Left renal cortex interstitium (tissue), 4 donors: ENCODE results near the gene PPM1H. TPM values are rescaled to one million over a fixed set of nuclear protein-coding genes. Genes with fewer than 3 reads are reported as not detected.
"Not testable (repeated sequence)": the region's sequence is repeated elsewhere in the genome, so short reads cannot be mapped to it uniquely, and the experiment has no call there.

ENCODE experiments used
- DNase-seq, 4 donors: peaks; one replicate each; pipeline ENCODE4 v3.0.0-alpha.2; 2013; ENCODE audit warnings: low read depth in 4 of 4, low spot score in 2 of 4, missing footprints in 1 of 4
- polyA plus RNA-seq, 4 donors: library from polyadenylated mRNA; unstranded; fragments of 120-200 nt; gene quantifications; one replicate each; pipeline ENCODE4 v1.2.1, GENCODE V29; 2013; ENCODE audit not compliant: insufficient read length in 4 of 4

PPM1H gene
- polyA plus RNA-seq, 4 donors: 26.2 to 27.8 (median 27.0) TPM

DNA sequence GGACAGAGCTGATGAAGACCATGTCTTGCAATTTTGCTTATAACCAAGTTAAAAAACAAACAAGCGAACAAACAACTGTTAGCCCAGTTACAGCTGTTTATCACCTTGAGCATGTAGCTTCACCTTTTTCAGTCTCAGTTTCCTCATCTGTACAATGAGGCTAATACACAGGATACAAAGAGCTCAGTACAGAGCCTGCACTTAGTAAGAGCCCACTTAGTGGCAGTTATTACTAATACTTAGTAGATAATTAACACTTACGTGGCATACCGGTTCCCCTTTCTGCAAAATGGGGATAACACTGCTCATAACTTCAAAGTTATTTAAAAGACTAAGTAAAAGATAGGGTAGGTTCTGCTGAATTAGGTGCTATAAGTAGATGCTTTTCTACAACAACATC, 240.3 kb downstream of the PPM1H start:
- no peak for DNase-seq

DNA sequence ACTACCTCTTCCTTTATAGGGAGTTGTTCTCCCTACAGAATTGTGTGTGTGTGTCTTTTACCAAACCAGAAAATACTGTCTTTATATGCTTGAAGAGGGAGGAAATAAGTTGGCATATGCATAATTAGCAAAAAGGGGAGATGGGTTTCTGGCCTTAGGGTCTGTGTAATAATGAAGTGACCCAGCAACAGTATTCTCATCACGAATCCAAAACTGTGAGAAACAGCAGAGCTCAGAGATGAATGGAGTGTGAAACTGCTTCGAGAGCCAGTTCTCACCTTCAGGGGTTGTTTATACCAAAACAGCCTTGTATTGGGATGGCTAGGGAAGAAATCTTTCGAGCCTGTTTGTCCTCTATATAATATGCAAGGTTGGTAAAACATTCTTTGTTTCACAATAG, 240.8 kb downstream of the PPM1H start:
- DNase-seq: no peak

DNA sequence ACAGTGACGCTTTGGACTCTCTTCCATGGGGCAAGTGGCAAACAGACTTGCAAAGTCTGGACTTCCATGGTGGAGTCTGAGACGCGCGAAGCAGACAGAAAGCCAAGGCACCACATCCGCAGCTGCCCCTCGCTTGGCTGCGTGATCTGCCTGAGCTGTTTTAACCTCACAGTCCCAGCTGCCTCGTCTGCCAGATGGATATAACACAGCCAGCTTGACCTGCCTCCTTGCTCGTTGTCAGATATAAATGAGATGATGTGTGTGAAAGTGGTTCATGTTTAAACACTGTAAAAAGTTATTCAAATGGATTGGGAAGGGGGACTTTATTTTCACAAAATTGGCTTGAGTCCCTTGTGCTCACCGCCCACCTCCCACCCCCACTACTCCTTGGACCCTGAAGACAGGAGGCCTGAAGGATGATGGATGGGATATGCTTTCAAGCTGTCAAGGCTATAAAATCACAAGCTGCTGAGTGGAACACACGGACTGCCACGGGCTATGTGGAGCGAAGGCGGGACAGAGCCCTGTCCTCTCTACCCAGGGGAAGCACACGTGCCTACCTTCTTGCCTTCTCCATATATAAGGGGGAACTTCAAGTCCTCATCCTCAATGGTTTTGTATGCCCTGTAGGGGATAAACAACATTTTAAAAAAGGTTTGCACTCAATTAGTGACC, 241.4 kb downstream of the PPM1H start:
- no peak for DNase-seq

DNA sequence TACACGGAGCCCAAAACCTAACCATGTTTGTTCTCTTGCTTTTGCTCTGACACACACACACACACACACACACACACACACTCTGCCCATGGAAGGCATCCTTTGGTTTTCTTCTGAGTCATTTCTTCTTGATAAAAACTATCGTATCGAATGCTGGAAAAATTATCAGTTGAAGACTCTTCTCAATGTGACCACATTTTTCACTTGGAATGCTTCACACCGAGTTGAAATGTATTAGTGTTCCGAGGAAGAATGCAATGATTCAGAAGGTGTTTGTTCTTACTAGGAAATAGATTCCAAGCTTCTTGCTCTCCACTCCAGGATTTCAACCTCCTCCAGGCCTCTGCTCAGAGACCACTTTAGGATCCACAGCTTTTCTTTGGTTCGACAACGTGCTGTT, 242.1 kb downstream of the PPM1H start:
- DNase-seq: no peak

DNA sequence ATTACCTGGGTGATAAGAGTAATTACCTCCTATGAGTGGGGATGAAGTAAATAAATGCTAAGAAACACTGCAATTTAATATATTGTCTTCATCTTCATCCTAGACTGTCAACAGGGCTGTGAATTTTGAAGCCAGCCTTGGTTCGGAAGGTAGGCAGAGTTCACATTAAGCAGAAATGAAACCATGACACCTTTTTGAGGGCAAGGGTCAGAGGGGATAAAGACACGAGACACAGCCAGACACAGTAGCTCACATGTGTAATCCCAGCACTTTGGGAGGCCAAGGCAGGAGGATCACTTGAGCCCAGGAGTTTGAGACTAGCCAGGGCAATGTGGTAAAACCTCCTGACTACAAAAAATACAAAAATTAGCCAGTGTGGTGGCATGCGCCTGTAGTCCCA, 243.6 kb downstream of the PPM1H start:
- no peak for DNase-seq

DNA sequence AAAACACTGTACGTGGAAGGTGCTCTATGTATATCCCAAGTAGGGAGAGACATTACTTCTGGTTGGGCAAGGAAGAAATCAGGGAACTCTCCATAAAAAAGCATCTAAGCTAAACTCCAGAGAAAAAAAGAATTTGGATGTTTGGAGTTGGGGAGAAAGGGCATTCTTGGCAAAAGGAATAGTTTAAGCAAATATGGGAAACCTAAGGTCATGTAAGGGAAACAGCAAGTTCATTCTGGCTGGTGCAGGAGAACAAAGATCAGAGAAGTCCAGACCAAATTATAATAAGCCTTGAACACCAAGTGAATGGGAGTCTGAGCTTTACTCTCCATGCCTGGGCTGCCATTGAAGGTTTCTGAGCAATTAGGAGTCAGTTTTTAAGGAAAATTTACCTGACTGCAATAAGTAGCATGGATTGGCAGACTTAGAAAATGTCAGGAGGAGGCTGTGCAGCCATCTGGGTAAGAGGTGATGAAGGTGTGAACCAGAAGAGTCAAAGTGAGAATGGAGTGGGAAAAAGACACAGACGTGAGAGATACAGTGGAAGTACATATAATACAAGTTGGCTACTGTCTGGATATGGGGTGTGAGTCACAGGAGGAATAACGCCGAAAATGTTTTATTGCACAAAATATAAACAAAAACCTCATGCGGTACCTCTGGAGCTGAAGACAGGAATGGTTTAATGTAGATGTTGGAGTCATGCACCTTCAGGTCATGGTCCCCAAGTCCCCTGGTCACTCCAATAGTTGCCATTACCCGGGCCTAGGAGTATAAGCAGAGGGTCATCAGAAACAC, 245.7 kb downstream of the PPM1H start:
- DNase-seq: no peak

DNA sequence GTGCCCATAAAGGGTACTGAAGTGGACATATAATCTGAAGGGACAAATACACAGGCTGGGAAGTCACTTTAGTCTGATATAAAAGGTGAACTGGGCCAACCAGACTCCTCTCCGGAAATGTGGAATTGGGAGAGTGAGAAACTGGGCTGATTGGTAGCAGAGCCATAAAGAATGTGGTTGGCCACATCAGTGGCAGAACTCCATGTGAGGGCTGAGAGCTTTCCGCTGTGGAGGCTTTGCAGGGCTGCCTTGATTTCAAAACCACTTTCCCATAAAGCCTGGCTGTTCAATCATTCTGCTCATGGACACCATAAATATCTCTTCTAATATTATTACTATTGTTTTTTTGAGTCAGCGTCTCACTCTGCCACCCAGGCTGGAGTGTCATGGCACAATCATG, 248.0 kb downstream of the PPM1H start:
- DNase-seq: no peak

DNA sequence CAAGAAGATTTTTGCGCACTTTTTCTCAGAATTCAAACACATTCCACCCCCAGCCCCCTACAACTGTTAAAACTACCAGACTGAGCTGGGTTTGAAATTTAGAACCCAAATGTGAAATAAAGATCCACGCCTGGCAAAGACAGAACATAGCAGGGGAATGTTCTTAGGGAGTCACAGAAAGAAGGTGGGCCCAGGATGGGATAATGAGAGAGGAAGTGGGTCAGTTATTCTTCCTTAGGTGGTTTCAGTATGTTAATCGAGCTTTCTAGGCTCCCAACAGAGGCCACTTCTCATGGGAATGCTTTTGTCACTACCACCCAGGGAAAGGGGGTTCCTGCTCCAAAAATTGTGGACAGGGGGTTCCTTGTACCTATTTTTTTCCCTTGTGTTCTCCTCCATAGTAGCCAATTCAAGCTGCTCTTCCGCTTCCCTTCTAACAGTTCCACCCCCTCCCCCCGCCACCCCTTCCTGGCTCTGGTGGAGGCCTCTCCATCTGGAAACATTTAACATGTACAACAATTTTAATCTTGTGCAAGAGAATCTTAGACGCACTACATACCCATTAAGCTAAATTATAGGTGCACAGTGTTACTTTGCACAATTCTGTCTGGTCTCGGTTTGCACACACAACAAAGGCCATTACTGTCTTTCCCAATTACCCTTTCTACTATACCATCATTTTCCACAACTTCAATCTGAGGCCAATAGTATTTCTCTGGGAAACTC, 250.2 kb downstream of the PPM1H start:
- DNase-seq: no peak

DNA sequence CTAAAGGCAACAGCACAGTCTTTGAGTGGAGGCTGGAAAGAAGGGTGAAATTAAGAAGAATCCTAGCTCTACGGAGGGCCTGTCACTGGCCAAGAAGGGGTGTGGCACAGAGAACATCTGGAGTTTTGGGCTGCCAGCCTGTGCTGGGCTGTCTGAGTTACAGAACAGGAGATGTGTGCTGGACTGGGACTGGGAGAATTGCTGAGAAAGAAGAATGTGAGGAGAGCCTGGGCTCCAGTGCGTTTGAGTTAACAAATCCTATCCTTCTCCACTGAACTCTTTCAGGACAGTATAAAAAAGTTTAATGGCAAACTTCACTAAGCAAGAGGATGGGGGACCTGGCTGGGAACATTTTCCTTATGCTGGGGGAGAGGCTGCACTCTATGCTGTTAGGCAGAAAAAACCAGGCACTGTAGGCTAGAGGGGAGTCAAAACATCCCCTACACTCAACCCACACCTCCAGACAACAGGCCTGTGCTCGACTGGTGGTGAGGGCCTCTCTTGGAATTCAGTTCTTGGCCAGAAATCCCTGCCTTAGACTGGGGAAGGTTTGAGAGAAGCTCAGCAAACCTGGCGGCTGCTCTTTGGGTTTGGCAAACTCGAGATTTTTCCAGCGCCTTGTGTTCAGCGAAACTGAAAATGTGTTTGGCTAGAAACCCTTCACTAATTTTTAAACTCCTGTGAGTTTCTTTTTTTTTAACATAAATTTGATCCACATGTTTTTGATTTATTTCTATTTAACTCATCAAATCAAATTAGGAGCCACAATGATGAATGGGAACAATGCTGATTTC, 251.0 kb downstream of the PPM1H start:
- DNase-seq: no peak

DNA sequence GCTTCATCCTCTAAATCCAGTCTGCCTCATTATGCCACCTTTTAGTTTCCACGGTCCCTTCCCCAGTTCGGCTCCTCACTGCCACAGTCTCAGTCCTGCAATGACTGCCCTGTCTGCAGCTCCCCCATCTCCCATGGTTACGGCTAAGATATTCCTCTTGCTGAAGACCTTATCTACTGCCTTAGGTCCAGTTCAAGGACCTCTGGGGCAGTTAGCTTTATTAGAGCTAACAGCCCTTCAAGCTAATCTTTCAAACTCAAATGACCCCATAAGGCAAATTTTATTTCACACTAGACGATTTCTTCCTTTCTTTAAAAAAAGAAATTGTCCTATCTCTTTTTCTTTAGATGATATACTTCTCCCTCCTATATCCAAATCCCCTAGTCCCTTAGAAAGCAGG, 253.6 kb downstream of the PPM1H start:
- DNase-seq: no peak

DNA sequence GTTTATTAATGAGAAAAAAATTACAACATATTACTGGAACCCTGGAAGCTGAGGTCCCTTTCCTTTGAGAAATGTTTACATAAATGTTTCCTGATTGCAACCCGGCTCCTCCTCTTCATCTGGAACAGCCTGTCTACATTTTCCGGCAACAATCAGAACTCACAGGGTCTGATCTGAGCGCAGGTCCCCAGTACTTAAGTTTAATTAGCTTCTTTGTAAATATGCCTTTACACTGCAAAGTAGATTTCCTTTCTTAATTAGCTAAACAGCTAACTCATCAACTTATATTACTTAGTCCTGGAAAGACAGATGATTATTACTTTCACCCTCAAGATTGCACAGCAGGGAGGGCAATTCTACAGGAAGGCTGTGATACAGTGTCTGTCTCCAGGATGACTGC, 255.3 kb downstream of the PPM1H start:
- DNase-seq: no peak

DNA sequence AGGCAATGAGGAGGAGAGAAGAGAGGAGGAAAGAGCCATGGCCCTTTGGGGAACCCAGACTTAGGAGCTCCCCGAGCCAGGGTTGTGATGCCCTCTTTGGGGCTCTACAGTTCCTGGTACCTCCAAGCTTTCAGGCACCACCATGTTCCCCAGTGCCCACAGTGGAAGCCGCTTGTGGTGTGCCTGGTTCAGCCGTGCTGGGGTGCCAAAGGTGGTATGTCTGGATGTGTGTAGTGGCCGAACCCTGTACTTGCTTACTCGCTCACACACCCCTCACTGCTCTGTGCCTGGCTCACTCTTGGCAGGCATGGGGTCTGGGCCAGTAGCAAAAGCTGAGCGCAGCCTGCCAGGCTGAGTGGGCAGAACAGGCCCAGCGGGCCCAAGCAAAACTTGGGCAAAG, 257.6 kb downstream of the PPM1H start:
- DNase-seq: no peak

DNA sequence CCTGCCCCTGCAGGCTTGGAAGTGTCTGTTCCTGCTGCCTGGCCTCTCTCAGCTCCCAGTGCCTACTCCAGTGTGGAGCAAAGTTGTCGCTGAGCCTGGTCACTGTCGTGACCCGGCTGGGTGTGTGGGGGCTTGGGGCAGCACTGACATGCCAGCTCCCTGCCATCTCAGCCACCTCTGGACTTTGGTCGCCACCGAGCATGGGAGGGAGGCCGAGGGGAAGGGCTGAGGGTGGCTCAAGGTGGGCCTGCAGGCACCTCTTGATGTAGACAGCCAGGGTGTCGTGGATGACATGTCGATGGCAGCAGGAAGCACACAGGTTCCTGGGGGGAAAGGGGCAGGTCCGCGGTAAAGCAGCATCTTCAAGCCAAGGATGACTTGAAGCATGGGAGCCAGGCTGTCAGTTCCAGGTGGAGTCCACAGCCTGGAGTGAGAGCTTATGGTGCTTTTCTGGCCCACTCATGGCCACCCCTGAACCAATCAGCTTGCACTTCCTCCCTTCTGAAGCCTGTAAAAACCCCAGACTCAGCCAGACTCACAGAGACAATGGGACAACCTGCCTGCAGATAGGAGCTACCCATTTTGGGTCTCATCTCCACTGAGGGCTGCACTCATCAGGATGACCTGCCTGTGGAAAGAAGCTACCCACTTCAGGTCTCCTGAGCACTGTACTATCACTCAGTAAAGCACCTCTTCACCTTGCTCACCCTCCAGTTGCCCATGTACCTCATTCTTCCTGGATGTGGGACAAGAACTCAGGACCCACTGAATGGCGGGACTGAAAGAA, 258.2 kb downstream of the PPM1H start:
- no peak for DNase-seq

DNA sequence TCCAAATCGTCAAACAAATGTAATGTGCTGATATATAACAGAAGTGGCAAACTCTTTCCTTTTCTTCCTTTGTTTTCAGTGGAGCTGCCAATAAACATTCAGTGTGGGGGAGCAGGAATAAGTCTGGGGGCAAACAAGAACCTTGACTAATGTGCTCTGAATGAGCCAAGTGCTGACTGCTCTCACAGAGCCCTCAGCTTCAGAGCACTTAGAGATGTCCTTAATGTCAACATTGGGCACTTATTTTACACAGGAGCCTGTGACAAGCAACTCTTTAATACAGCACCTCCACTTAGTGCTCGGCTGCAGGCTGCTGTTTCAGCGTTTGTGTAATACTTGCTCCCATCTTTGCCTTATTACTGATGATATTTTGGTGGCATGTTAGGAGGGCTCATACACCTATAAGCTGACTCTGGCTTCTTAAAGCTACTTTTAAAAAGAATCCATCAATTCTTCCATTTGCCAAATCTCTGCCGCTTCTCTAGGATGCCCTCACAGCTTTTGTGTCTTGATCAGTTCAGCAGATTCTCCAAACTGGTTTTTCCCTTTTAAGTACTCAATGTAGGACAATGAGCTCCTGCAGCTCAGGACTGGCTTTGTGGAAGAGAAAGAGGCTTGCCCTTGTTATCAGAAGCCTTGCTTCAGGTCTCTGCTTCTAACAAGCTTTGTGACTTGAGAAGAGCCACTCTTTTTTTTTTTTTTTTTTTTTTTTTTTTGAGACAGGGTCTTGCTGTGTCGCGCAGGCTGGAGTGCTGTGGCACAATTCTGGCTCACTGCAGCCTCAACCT, 261.7 kb downstream of the PPM1H start:
- no peak for DNase-seq

DNA sequence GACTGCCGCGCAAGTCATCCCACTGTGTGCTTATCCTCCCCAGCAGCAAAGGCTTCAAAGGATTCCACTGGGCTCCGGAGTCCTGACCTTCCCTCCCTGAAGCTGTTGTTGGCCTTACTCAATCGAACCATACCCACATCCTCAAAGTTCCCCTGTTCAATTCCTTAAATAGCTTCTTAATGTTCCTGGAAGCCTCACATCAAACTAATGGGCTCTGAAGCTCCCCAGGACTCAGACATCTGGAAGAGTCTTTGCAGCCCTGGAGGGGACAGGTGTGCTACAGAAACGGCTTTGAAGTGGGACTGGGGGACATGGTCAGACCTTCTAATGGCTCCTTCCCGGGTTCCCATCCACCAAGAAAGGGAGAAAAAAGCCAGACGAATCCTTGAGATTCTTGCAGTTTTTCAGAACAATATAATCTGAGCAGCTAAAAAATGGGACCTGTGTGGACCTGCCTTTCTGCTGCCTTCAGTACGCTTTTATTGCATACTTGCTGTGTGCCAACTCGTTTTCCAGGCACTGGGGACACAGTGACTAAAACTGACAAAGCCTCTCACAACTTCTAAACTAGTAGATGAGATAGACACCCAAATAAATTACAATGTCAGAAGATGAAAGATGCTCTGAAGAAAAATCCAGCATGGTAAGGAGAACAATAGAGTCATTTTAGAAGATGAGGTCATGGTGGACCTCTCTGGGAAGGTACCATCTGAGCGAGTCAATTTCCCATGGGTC, 263.8 kb downstream of the PPM1H start:
- DNase-seq: no peak

DNA sequence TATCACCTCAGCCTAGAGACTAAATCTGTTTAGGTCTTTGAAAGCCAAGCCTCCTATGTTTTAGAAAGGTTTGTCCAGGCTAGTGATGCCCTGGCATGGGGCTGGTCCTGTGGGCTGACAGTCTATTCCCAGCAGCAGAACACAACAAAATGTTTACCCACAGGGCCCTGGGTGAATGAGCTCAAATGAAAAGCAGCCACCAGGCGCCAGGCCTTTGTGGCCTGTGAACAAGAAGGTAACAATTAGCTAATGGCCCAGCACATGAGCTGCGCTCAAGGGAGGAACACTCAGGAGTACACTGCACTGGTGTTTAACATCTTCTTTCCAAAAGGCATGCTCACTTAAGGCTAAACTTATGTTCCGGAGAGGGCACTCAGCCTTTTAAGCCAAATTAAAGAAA, 266.2 kb downstream of the PPM1H start:
- DNase-seq: no peak

DNA sequence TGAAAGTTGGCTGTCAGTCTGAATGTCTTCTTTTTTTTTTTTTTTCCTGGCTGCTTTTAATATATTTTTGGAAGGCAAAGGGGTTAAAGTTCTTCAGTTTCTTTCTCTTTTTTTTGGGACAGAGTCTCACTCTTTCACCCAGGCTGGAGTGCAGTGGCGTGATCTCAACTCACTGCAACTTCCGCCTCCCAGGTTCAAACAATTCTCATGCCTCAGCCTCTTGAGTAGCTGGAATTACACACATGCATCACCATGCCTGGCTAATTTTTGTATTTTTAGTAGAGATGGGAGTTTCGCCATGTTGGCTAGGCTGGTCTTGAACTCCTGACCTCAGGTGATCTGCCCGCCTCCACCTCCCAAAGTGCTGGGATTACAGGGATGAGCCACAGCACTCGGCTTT, 270.0 kb downstream of the PPM1H start:
- not testable (repeated sequence) for DNase-seq

DNA sequence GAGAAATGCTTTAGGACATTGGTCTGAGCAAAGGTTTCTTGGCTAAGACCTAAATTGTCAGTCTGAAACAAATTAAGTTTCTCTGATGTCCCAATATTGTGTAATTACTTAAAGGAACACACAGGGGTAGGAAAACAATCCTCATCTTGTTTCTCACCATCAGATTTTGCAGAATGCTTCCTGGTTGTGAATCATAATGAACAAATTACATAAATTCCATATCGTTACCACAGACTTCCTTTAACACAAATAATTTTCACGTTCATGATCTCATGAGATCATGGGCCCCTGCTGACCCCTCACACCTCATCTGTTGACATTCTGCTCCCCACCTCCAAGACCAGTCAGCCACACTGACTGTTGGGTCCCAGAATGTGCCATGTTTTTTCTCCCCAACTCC, 274.2 kb downstream of the PPM1H start:
- no peak for DNase-seq
